ENCODE results near the gene B3GNT9. TPM values are rescaled to one million over a fixed set of nuclear protein-coding genes. Genes with fewer than 3 reads are reported as not detected.
A peak's percentile ranks its signal among the peaks of the same experiment; 100 is the strongest.

Gene B3GNT9
- total and polyA plus RNA-seq, 2 experiments from 2014 or later = 24.8 to 88.0 TPM

GRCh38 chr16:67156143-67156844, 5.5 kb upstream of the B3GNT9 start:
- no peaks in the 10 kb centered on the region for H4K20me1 ChIP-seq (ENCODE audit: insufficient read depth)
- no peaks in the 10 kb centered on the region for H3K9me2 ChIP-seq (ENCODE audit: insufficient read depth)
- H3K27me3 ChIP-seq (replicated peaks; ENCODE audit: insufficient read depth) = no peaks in the 10 kb centered on the region
- no peak overlapping the region for H2AFZ ChIP-seq
- H3K36me3 ChIP-seq (ENCODE audit: low read depth) = no peaks in the 10 kb centered on the region
- no peak overlapping the region for H3K9ac ChIP-seq
- no peak overlapping the region for H3K4me2 ChIP-seq (ENCODE audit: unreplicated experiment)
- H3K27ac ChIP-seq = no peak overlapping the region
- 0 out of 2 replicates have a peak, but pooled peaks cover 4% of the 10 kb centered on the region for H3K4me1 ChIP-seq (ENCODE audit: insufficient read depth)
- 0 out of 2 replicates have a peak, but pooled peaks cover 4% of the 10 kb centered on the region for H3K79me2 ChIP-seq (ENCODE audit: insufficient read depth)
- no peak for DNase-seq
- TF ChIP-seq EZH2phosphoT487 (IDR thresholded peaks at IDR 0.05; ENCODE audit: insufficient read depth, low read depth) (no peak), EZH2 (IDR thresholded peaks at IDR 0.05; ENCODE audit: insufficient read depth, poor library complexity, severe bottlenecking) (no peak)
- no peak overlapping the region for H3K4me3 ChIP-seq
- in situ Hi-C loops (cut with MboI) = loop anchor here (25.0 kb wide), 1 partner anchor 194 kb away; the partner anchor contains the start of gene CES3
- WGBS, 2 experiments (ENCODE audit: low coverage in 1 of 2, low lambda C conversion rate in 2 of 2, missing lambda C conversion rate in 2 of 2) = 62 to 65% methylated on average over 14 to 15 of the region's 15 CpGs
- peaks cover 14% of the 10 kb centered on the region; the same call in 1 of the 2 replicates for H3F3A ChIP-seq (ENCODE audit: insufficient read depth)
- H3K9me3 ChIP-seq (ENCODE audit: low read depth) = no peaks in the 10 kb centered on the region

- H2AFZ ChIP-seq = no peak overlapping the region
- no peaks in the 10 kb centered on the region for H3K36me3 ChIP-seq (ENCODE audit: low read depth)
- H3K27ac ChIP-seq = no peak overlapping the region
- no peak overlapping the region for H3K9ac ChIP-seq
- 0 out of 2 replicates have a peak, but pooled peaks cover 5% of the 10 kb centered on the region for H3K4me1 ChIP-seq (ENCODE audit: insufficient read depth)
- 14% methylated on average over 72 to 74 of the region's 74 CpGs for WGBS, 2 experiments (ENCODE audit: low coverage in 1 of 2, low lambda C conversion rate in 2 of 2, missing lambda C conversion rate in 2 of 2)
- peak; percentile 90 for DNase-seq
- H3F3A ChIP-seq (ENCODE audit: insufficient read depth) = peaks cover 16% of the 10 kb centered on the region; the same call in 1 of the 2 replicates
- peak overlapping the region; percentile 50 for H3K4me3 ChIP-seq
- H3K9me2 ChIP-seq (ENCODE audit: insufficient read depth) = no peaks in the 10 kb centered on the region
- no peaks in the 10 kb centered on the region for H4K20me1 ChIP-seq (ENCODE audit: insufficient read depth)
- no peaks in the 10 kb centered on the region for H3K27me3 ChIP-seq (replicated peaks; ENCODE audit: insufficient read depth)
- TF ChIP-seq EZH2 (IDR thresholded peaks at IDR 0.05; ENCODE audit: insufficient read depth, poor library complexity, severe bottlenecking) = no peak
- no peak for TF ChIP-seq EZH2phosphoT487 (IDR thresholded peaks at IDR 0.05; ENCODE audit: insufficient read depth, low read depth)
- in situ Hi-C loops (cut with MboI) = loop anchor here (25.0 kb wide), 1 partner anchor 193 kb away; the partner anchor contains the start of gene CES3
- H3K79me2 ChIP-seq (ENCODE audit: insufficient read depth) = 0 out of 2 replicates have a peak, but pooled peaks cover 4% of the 10 kb centered on the region
- no peaks in the 10 kb centered on the region for H3K9me3 ChIP-seq (ENCODE audit: low read depth)
- peak overlapping the region; percentile 73 for H3K4me2 ChIP-seq (ENCODE audit: unreplicated experiment)
These were observed 4.7 kb upstream of the B3GNT9 start for GRCh38 chr16:67155295-67156142.

- Histone ChIP-seq H3K4me1 (ENCODE audit: insufficient read depth) (0 out of 2 replicates have a peak, but pooled peaks cover 5% of the 10 kb centered on the region), H3K36me3 (ENCODE audit: low read depth) (no peaks in the 10 kb centered on the region; the same call in 1 of the 2 replicates), H2AFZ (no peak overlapping the region), H3K4me2 (ENCODE audit: unreplicated experiment) (peak overlapping the region; percentile 73), H3K9me3 (ENCODE audit: low read depth) (no peaks in the 10 kb centered on the region), H3K79me2 (ENCODE audit: insufficient read depth) (peaks cover 4% of the 10 kb centered on the region; the same call in 1 of the 2 replicates), H3F3A (ENCODE audit: insufficient read depth) (peaks cover 16% of the 10 kb centered on the region; the same call in 1 of the 2 replicates), H3K4me3 (peak overlapping the region; percentile 50), H3K9ac (no peak overlapping the region), H4K20me1 (ENCODE audit: insufficient read depth) (no peaks in the 10 kb centered on the region), H3K27ac (no peak overlapping the region), H3K9me2 (ENCODE audit: insufficient read depth) (no peaks in the 10 kb centered on the region), H3K27me3 (replicated peaks; ENCODE audit: insufficient read depth) (no peaks in the 10 kb centered on the region)
- no peak for TF ChIP-seq EZH2phosphoT487 (IDR thresholded peaks at IDR 0.05; ENCODE audit: insufficient read depth, low read depth)
- no peak for TF ChIP-seq EZH2 (IDR thresholded peaks at IDR 0.05; ENCODE audit: insufficient read depth, poor library complexity, severe bottlenecking)
- in situ Hi-C loops (cut with MboI) = loop anchor here (25.0 kb wide), 1 partner anchor 192 kb away; the partner anchor contains the start of gene CES3
- WGBS, 2 experiments (ENCODE audit: low coverage in 1 of 2, low lambda C conversion rate in 2 of 2, missing lambda C conversion rate in 2 of 2) = 45% methylated on average over 48 to 51 of the region's 61 CpGs
- no peak for DNase-seq
These were observed 3.9 kb upstream of the B3GNT9 start for GRCh38 chr16:67154578-67155294.
